Osteocyte (in vitro differentiated cells): ENCODE data around the gene KCNN1. TPM values are rescaled to one million over a fixed set of nuclear protein-coding genes. Genes with fewer than 3 reads are reported as not detected.

ENCODE experiments used
- DNase-seq: peaks from one replicate; pipeline ENCODE4 v3.0.0; 2021; ENCODE audit warnings: mixed read lengths; ENCODE audit not compliant: unreplicated experiment; ENCODE audit errors: extremely low spot score
- H3K27ac Mint-ChIP-seq: one replicate; pipeline ENCODE4 v1.8.0; 2021; ENCODE audit warnings: mild to moderate bottlenecking, mixed read lengths; ENCODE audit not compliant: unreplicated experiment
- H3K27me3 Mint-ChIP-seq: one replicate; pipeline ENCODE4 v1.8.0; 2021; ENCODE audit warnings: mixed read lengths; ENCODE audit not compliant: unreplicated experiment
- H3K36me3 Mint-ChIP-seq: one replicate; pipeline ENCODE4 v1.8.0; 2021; ENCODE audit warnings: mixed read lengths; ENCODE audit not compliant: unreplicated experiment
- H3K4me1 Mint-ChIP-seq: one replicate; pipeline ENCODE4 v1.8.0; 2021; ENCODE audit warnings: mixed read lengths; ENCODE audit not compliant: unreplicated experiment
- H3K4me3 Mint-ChIP-seq: one replicate; pipeline ENCODE4 v1.8.0; 2021; ENCODE audit warnings: mild to moderate bottlenecking, moderate library complexity, mixed read lengths; ENCODE audit not compliant: unreplicated experiment
- H3K9me3 Mint-ChIP-seq: one replicate; pipeline ENCODE4 v1.8.0; 2021; ENCODE audit warnings: mixed read lengths; ENCODE audit not compliant: unreplicated experiment
- total RNA-seq: library from RNA; stranded (reverse); gene quantifications from 2 replicates; pipeline ENCODE4 v1.2.1, GENCODE V29; 2021
- TF ChIP-seq, protein P1 (sequence below): fragments of 200-600 bp; sonication (generic); IDR thresholded peaks from 2 replicates; pipeline ENCODE4 v1.5.0; 2021; ENCODE audit warnings: antibody characterized with exemption, mild to moderate bottlenecking, moderate library complexity

KCNN1 gene
- total RNA-seq, 1 donor from 2014 or later = not detected

DNA sequence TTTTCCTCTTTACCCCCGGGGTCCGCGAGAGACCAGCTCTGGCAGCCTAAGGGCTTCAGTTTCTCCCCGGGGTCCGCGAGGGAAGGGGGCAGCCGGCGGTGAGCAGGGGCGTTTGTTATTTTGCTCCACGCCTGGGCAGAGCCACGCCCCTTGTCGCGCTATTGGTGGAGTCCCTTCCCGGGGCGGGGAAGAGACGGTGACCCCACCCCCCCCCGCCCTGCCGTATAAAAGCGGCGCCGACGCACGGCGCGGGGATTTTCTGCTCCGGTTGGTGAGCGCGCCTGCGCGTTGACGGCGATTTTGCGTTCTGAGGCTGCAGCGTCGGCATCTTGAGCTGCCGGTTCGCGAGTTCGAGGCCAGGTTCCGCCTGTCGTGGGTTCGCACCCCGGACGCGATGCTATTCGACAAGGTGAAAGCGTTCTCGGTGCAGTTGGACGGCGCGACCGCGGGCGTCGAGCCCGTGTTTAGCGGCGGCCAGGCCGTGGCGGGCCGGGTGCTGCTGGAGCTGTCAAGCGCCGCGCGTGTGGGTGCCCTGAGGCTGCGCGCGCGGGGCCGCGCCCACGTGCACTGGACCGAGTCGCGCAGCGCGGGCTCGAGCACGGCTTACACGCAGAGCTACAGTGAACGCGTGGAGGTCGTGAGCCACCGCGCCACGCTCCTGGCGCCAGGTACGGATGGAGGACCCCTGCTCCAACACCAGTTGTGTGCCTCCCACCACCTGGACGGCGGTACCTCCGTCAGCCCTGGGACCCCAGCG lies 41.2 kb downstream of the KCNN1 start, which contains the start of gene ARRDC2:
ARRDC2 (plus strand) TSS at position 254 of the 757 bp plus-strand sequence; CDS start at position 395, 141 bp downstream.
- TF ChIP-seq, protein P1, sequence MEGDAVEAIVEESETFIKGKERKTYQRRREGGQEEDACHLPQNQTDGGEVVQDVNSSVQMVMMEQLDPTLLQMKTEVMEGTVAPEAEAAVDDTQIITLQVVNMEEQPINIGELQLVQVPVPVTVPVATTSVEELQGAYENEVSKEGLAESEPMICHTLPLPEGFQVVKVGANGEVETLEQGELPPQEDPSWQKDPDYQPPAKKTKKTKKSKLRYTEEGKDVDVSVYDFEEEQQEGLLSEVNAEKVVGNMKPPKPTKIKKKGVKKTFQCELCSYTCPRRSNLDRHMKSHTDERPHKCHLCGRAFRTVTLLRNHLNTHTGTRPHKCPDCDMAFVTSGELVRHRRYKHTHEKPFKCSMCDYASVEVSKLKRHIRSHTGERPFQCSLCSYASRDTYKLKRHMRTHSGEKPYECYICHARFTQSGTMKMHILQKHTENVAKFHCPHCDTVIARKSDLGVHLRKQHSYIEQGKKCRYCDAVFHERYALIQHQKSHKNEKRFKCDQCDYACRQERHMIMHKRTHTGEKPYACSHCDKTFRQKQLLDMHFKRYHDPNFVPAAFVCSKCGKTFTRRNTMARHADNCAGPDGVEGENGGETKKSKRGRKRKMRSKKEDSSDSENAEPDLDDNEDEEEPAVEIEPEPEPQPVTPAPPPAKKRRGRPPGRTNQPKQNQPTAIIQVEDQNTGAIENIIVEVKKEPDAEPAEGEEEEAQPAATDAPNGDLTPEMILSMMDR = no peak
- Mint-ChIP-seq H3K4me3 (peak within 1 kb of the TSS; percentile 93), H3K36me3 (peaks cover 14% of the 10 kb centered on the region), H3K27me3 (no peaks in the 10 kb centered on the region), H3K4me1 (peaks cover 25% of the 10 kb centered on the region), H3K9me3 (no peaks in the 10 kb centered on the region), H3K27ac (peak within 1 kb of the TSS; percentile 97)
- DNase-seq = peak; percentile 96

DNA sequence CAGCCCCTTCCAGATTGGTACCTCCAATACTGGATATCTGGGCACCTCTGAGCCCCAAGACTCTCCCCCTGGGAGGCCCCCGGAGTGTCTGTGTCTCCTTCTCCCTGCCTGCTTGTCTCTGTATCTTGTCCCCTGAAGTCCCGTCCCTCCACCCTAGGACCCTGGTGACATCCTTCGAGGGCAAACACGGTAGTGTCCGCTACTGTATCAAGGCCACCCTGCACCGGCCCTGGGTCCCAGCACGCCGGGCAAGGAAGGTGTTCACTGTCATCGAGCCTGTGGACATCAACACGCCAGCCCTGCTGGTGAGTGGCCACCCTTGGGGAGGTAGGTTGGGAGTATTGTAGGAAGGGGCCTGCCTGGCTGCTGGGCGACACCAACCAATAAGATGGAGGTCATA lies 41.9 kb downstream of the KCNN1 start:
- peaks cover 20% of the 10 kb centered on the region for H3K36me3 Mint-ChIP-seq
- peak overlapping the region; percentile 38 for H3K27ac Mint-ChIP-seq
- TF ChIP-seq, protein P1 = no peak
- no peaks in the 10 kb centered on the region for H3K9me3 Mint-ChIP-seq
- peak overlapping the region; percentile 69 for H3K4me3 Mint-ChIP-seq
- H3K4me1 Mint-ChIP-seq = peaks cover 31% of the 10 kb centered on the region
- no peaks in the 10 kb centered on the region for H3K27me3 Mint-ChIP-seq
- DNase-seq = no peak

DNA sequence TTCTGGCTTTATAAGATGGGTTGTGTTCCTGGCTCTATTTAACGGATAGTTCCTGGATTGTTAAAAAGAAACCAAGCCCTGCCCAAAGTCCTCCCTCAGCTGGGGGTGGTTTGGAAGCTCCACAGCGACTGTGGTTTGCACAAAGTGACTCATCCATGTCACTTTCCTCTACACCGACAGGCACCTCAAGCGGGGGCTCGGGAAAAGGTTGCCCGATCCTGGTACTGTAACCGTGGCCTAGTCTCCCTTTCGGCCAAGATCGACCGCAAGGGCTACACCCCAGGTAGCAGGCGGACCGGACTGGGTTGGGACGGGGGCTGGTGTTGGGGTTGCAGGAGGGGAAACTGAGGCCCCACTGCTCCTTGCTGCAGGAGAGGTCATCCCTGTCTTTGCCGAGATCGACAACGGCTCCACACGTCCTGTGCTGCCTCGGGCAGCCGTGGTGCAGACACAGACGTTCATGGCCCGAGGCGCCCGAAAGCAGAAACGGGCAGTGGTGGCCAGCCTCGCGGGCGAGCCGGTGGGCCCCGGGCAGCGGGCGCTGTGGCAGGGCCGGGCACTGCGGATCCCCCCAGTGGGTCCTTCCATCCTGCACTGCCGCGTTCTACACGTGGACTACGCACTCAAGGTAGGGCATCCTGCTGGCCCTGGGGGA lies 42.6 kb downstream of the KCNN1 start:
- no peak for DNase-seq
- TF ChIP-seq, protein P1 = no peak
- H3K4me3 Mint-ChIP-seq = peak overlapping the region; percentile 10

DNA sequence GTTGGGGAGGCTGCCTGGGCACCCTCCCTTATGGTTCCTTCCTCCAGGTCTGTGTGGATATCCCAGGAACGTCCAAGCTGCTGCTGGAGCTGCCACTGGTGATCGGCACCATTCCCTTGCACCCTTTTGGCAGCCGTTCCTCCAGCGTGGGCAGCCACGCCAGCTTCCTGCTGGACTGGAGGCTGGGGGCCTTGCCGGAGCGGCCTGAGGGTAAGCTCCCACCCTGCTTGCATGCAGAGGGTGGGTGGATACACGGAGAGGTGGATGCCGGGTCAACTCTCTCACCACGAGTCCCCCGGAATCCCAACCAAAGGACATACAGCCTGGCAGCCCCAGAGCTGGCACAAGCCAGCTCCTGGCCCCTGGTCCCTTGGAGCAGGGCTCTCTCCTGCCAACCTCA lies 43.2 kb downstream of the KCNN1 start:
- TF ChIP-seq, protein P1 = no peak
- no peak overlapping the region for H3K4me3 Mint-ChIP-seq
- H3K4me1 Mint-ChIP-seq = peaks cover 38% of the 10 kb centered on the region
- DNase-seq = no peak
- H3K27me3 Mint-ChIP-seq = no peaks in the 10 kb centered on the region
- peaks cover 30% of the 10 kb centered on the region for H3K36me3 Mint-ChIP-seq
- H3K27ac Mint-ChIP-seq = no peak overlapping the region
- no peaks in the 10 kb centered on the region for H3K9me3 Mint-ChIP-seq

More for the DNA sequence above, 42.6 kb downstream of the KCNN1 start:
- peaks cover 38% of the 10 kb centered on the region for H3K4me1 Mint-ChIP-seq
- no peaks in the 10 kb centered on the region for H3K27me3 Mint-ChIP-seq
- H3K36me3 Mint-ChIP-seq = peaks cover 27% of the 10 kb centered on the region
- no peak overlapping the region for H3K27ac Mint-ChIP-seq
- H3K9me3 Mint-ChIP-seq = no peaks in the 10 kb centered on the region
